ENCODE results near the gene RAB38.

DNA sequence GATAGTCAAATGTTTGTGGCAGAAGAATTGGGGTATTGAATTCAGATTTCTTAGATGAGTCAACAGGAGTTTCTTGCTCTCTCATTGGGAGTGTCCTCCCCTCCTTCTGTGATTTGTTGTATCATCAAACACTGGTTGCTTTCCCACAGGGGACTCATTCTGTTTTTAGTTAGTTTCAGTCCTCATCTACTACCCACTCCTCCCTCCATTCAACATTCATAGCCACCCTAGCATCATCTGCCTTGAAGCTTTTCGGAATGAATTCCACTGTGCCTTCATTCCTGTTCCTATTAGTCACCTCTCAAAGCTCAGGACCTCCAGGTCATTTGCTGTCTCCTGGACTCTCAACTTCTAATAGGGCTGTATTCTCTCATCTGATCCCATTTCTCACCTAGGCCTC, 31.5 kb upstream of the RAB38 start:
- TF ChIP-seq, protein P1, sequence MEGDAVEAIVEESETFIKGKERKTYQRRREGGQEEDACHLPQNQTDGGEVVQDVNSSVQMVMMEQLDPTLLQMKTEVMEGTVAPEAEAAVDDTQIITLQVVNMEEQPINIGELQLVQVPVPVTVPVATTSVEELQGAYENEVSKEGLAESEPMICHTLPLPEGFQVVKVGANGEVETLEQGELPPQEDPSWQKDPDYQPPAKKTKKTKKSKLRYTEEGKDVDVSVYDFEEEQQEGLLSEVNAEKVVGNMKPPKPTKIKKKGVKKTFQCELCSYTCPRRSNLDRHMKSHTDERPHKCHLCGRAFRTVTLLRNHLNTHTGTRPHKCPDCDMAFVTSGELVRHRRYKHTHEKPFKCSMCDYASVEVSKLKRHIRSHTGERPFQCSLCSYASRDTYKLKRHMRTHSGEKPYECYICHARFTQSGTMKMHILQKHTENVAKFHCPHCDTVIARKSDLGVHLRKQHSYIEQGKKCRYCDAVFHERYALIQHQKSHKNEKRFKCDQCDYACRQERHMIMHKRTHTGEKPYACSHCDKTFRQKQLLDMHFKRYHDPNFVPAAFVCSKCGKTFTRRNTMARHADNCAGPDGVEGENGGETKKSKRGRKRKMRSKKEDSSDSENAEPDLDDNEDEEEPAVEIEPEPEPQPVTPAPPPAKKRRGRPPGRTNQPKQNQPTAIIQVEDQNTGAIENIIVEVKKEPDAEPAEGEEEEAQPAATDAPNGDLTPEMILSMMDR (conservative IDR thresholded peaks at IDR 0.05), result no peak
- TF ChIP-seq EZH2 (IDR thresholded peaks at IDR 0.05; ENCODE audit: low read depth), result no peak
